HG03575 (cell line): ENCODE results near the gene TAF1B.
"Not testable (repeated sequence)": the region's sequence is repeated elsewhere in the genome, so short reads cannot be mapped to it uniquely, and the experiment has no call there.

Experiments
- ATAC-seq: cut with Tn5 transposase; IDR thresholded peaks from one replicate; pipeline ENCODE4 v1.9.1; 2021; ENCODE audit not compliant: unreplicated experiment, insufficient number of reproducible peaks, low FRiP score; ENCODE audit errors: extremely low read depth

TAF1B gene

GRCh38 chr2:9914384-9915065, 71.3 kb downstream of the TAF1B start:
- peak; percentile 98 for ATAC-seq

- ATAC-seq = no peak
Measured at GRCh38 chr2:9918275-9918674, 75.0 kb downstream of the TAF1B start.

- ATAC-seq = no peak
Measured at GRCh38 chr2:9919512-9919911, 76.2 kb downstream of the TAF1B start.

GRCh38 chr2:9927020-9927419, 83.7 kb downstream of the TAF1B start:
- not testable (repeated sequence) for ATAC-seq

- no peak for ATAC-seq
Measured at GRCh38 chr2:9937258-9937657, 94.0 kb downstream of the TAF1B start.

- ATAC-seq = no peak
Measured at GRCh38 chr2:9937968-9938367, 94.7 kb downstream of the TAF1B start.

- ATAC-seq = no peak
Measured at GRCh38 chr2:9939587-9940485, 96.6 kb downstream of the TAF1B start.

- ATAC-seq = no peak
Measured at GRCh38 chr2:9941196-9941995, 98.1 kb downstream of the TAF1B start.

- ATAC-seq = no peak
Measured at GRCh38 chr2:9941996-9942390, 98.7 kb downstream of the TAF1B start.

- ATAC-seq = no peak
Measured at GRCh38 chr2:9944330-9944758, 101.1 kb downstream of the TAF1B start.

GRCh38 chr2:9945596-9945995, 102.3 kb downstream of the TAF1B start:
- ATAC-seq = no peak

GRCh38 chr2:9946076-9946475, 102.8 kb downstream of the TAF1B start:
- no peak for ATAC-seq

- no peak for ATAC-seq
Measured at GRCh38 chr2:9946818-9947217, 103.5 kb downstream of the TAF1B start.

- ATAC-seq = no peak
Measured at GRCh38 chr2:9948721-9949120, 105.4 kb downstream of the TAF1B start.

GRCh38 chr2:9949239-9949991, 106.1 kb downstream of the TAF1B start:
- no peak for ATAC-seq

GRCh38 chr2:9949992-9950520, 106.8 kb downstream of the TAF1B start:
- ATAC-seq = no peak

- ATAC-seq = no peak
Measured at GRCh38 chr2:9950521-9951271, 107.4 kb downstream of the TAF1B start.

GRCh38 chr2:9951272-9951521, 107.9 kb downstream of the TAF1B start:
- ATAC-seq = no peak
